HepG2 (cell line): ENCODE measurements around the gene CIB2. TPM values are rescaled to one million over a fixed set of nuclear protein-coding genes. Genes with fewer than 3 reads are reported as not detected.

ENCODE experiments used
- ATAC-seq: fragments of 200-7000 bp; cut with Tn5 transposase; 3 replicates; pipeline ENCODE4 v1.9.1; 2020; ENCODE audit warnings: mild to moderate bottlenecking, moderate library complexity
- BruUV-seq: library from RNA; stranded (reverse); fragments of 400-500 nt; replicated peaks from 2 replicates; lab custom pipeline; 2021; lab: Mats Ljungman, UMichigan
- CTCF ChIA-PET: fragments of 300-600 bp; formaldehyde crosslinking; extraction: SDS; loops from one replicate; lab custom pipeline; 2021; ENCODE audit warnings: low total read pairs, inconsistent platforms, low intra/inter-chr PET ratio; lab: Yijun Ruan, JAX
- POLR2A ChIA-PET: fragments of 350-600 bp; sonication (Branson Sonifier 250); formaldehyde crosslinking; loops from one replicate; lab custom pipeline; 2020; ENCODE audit warnings: antibody characterized with exemption, inconsistent platforms; lab: Yijun Ruan, JAX
- DNase-seq: peaks from one replicate; pipeline ENCODE4 v3.0.0-alpha.2; 2015; ENCODE audit warnings: low spot score
- FAIRE-seq: peaks from 3 replicates; lab custom pipeline; 2011; peaks lifted over from hg19 to GRCh38; lab: Jason Lieb, UNC
- H2AFZ ChIP-seq: one replicate; pipeline ENCODE4 v1.6.1; 2011; ENCODE audit warnings: low read length, inconsistent platforms
- H3K27ac ChIP-seq: fragments of 300-600 bp; 3 replicates; pipeline ENCODE4 v1.8.0; 2011; ENCODE audit warnings: mixed run types, mild to moderate bottlenecking, mixed read lengths, low read length, inconsistent platforms; ENCODE audit not compliant: insufficient read depth; ENCODE audit errors: extremely low read length
- H3K27me3 ChIP-seq, 2 experiments: fragments of 200-600 bp in 1 of 2; 2 replicates in 1 of 2; 3 replicates in 1 of 2; pipeline versions ENCODE4 v1.6.0 to v1.8.0; 2011; ENCODE audit warnings: low read length in 2 of 2, mild to moderate bottlenecking in 2 of 2, moderate library complexity in 2 of 2, inconsistent platforms in 1 of 2; ENCODE audit not compliant: insufficient read depth in 2 of 2, control insufficient read depth in 1 of 2
- H3K36me3 ChIP-seq, 2 experiments: fragments of 200-600 bp in 1 of 2; replicated peaks in 1 of 2; 2 replicates in 1 of 2; 3 replicates in 1 of 2; pipeline versions ENCODE4 v1.5.1 to v1.8.0; 2011; ENCODE audit warnings: low read length in 2 of 2, inconsistent platforms in 1 of 2; ENCODE audit not compliant: insufficient read depth in 2 of 2, control insufficient read depth in 1 of 2
- H3K4me1 ChIP-seq: 2 replicates; pipeline ENCODE4 v1.5.1; 2012; ENCODE audit warnings: low read length, inconsistent platforms; ENCODE audit not compliant: insufficient read depth
- H3K4me2 ChIP-seq: 2 replicates; pipeline ENCODE4 v1.6.0; 2011; ENCODE audit warnings: low read depth, low read length, inconsistent platforms
- H3K4me3 ChIP-seq, 3 experiments: fragments of 200-600 bp in 1 of 3; sonication (generic), shearing (Covaris generic) in 1 of 3; replicated peaks in 1 of 3; 2 replicates each; pipeline ENCODE4 v1.5.1; 2011 to 2016; ENCODE audit warnings: low read length in 3 of 3, inconsistent platforms in 2 of 3, low read depth in 2 of 3, mild to moderate bottlenecking in 2 of 3, control low read depth in 1 of 3, mixed read lengths in 1 of 3; ENCODE audit not compliant: insufficient read depth in 1 of 3
- H3K79me2 ChIP-seq: one replicate; pipeline ENCODE4 v1.6.1; 2011; ENCODE audit warnings: low read length, inconsistent platforms; ENCODE audit not compliant: insufficient read depth
- H3K9ac ChIP-seq: 2 replicates; pipeline ENCODE4 v1.6.0; 2011; ENCODE audit warnings: mild to moderate bottlenecking, low read depth, low read length, inconsistent platforms; ENCODE audit not compliant: insufficient read depth
- H3K9me3 ChIP-seq: 2 replicates; pipeline ENCODE4 v1.5.1; 2012; ENCODE audit warnings: mild to moderate bottlenecking, low read length
- H4K20me1 ChIP-seq: 2 replicates; pipeline ENCODE4 v1.6.0; 2011; ENCODE audit warnings: inconsistent platforms, mild to moderate bottlenecking, low read length, moderate library complexity; ENCODE audit not compliant: insufficient read depth
- CEBPB ChIP-seq: IDR thresholded peaks from 2 replicates; pipeline ENCODE4 v1.6.1; 2011; ENCODE audit warnings: low read depth, low read length, improper control_type of control experiment, borderline replicate concordance
- GLI4 ChIP-seq: sonication (generic); formaldehyde crosslinking; IDR thresholded peaks from 2 replicates; pipeline ENCODE4 v1.5.1; 2020; ENCODE audit warnings: missing genetic modification reagents, mild to moderate bottlenecking, moderate library complexity, borderline replicate concordance
- NONO ChIP-seq, 2 experiments: fragments of 450-650 bp in 1 of 2; sonication (generic) in 1 of 2; formaldehyde crosslinking in 1 of 2; IDR thresholded peaks in 1 of 2; conservative IDR thresholded peaks in 1 of 2; 2 replicates each; pipeline versions ENCODE4 v1.6.1 to v1.8.0; 2017 to 2022; ENCODE audit warnings: mild to moderate bottlenecking in 1 of 2, missing genetic modification reagents in 1 of 2, moderate library complexity in 1 of 2
- ZFP36L2 ChIP-seq: sonication (generic); formaldehyde crosslinking; IDR thresholded peaks from 2 replicates; pipeline ENCODE4 v1.4.0; 2020; ENCODE audit warnings: missing genetic modification reagents
- ZNF660 ChIP-seq: sonication (generic); formaldehyde crosslinking; IDR thresholded peaks from 2 replicates; pipeline ENCODE4 v1.5.1; 2020; ENCODE audit warnings: mild to moderate bottlenecking, low read depth, missing genetic modification reagents, borderline replicate concordance
- ZNF720 ChIP-seq: sonication (generic); formaldehyde crosslinking; IDR thresholded peaks from 2 replicates; pipeline ENCODE4 v1.4.0; 2020; ENCODE audit warnings: missing genetic modification reagents
- WGBS: methylation state at CpG from one replicate; pipeline ENCODE4 v1.1.6; 2017; ENCODE audit warnings: low lambda C conversion rate; 5-methylcytosine and 5-hydroxymethylcytosine counted together
- in situ Hi-C: cut with HindIII; loops from 2 replicates; pipeline ENCODE4 v1.10.0; 2017; ENCODE audit warnings: low pct_unique_long_range_greater_than_20kb; ENCODE audit not compliant: extremely low pct_ligation_motif_present
- intact Hi-C: fragments of 100-400 bp; cut with micrococcal nuclease; formaldehyde crosslinking; loops from one replicate; pipeline ENCODE4 v1.10.0; 2022; ENCODE audit not compliant: unreplicated experiment
- polyA plus RNA-seq, 8 experiments: library from polyadenylated mRNA; depleted of rRNA in 3 of 8; stranded (reverse) in 7 of 8; unstranded in 1 of 8; fragments of >200 nt; fragmentation: Illumina TruSeq in 4 of 8; extraction: Trizol in 4 of 8; gene quantifications; 2 replicates each; pipeline versions ENCODE4 v1.2.1 to v1.2.3, GENCODE V29; 2011 to 2016; ENCODE audit warnings: low read depth in 4 of 8, missing spikeins in 1 of 8, mixed read lengths in 1 of 8; ENCODE audit not compliant: insufficient read depth in 1 of 8
- total RNA-seq, 5 experiments: library from RNA; depleted of rRNA; stranded (reverse); fragments of >200 nt; fragmentation: Illumina TruSeq; extraction: Trizol; gene quantifications; 2 replicates each; pipeline ENCODE4 v1.2.3, GENCODE V29; 2016; ENCODE audit warnings: low read depth in 1 of 5
- TF ChIP-seq, protein P1 (sequence below): sonication (generic); formaldehyde crosslinking; IDR thresholded peaks from 2 replicates; pipeline ENCODE4 v1.5.1; 2020; ENCODE audit warnings: mild to moderate bottlenecking, missing genetic modification reagents, moderate library complexity

Gene CIB2
- total and polyA plus RNA-seq, 2 of the 13 experiments (the other 11 are each of a cell fraction or from before 2014, with no cell fraction given), result 1.4 to 1.5 TPM

DNA sequence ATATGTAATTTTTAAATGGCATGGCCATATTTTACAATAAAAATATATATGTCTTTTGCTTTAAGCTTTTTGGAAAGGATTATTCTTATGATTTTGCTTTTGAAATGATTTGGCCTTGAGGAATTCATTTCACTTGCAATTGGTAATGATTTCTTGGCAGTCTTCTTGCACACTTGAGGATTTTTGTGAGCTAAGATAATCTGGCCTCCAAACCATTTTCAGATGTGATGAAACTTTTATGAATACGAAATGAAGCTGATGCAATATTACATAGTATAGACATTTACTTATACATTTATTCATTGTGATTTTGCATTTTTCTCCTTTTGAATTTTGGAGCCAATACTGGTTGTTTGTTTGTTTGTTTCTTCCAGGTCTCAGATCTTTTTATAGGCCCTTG, 45.3 kb downstream of the CIB2 start:
- Histone ChIP-seq H3K36me3 (no peaks in the 10 kb centered on the region), H2AFZ (no peak overlapping the region), H3K79me2 (no peaks in the 10 kb centered on the region), H3K9ac (no peak overlapping the region), H3K4me3 (no peak overlapping the region), H3K27me3 (no peaks in the 10 kb centered on the region), H3K4me1 (peaks cover 53% of the 10 kb centered on the region), H3K4me2 (no peak overlapping the region), H3K9me3 (no peaks in the 10 kb centered on the region)
- CTCF ChIA-PET, result no interaction called here
- POLR2A ChIA-PET, result no interaction called here
- ATAC-seq (no peak), DNase-seq (no peak), FAIRE-seq (no peak)
- WGBS, result 14% methylated on average over 1 of the region's 1 CpG
- intact Hi-C loops, result no loop called here
- BruUV-seq, result no TSS peak
- TF ChIP-seq NONO (IDR thresholded peaks at IDR 0.05) (no peak), NONO (CRISPR knock-in tag; conservative IDR thresholded peaks at IDR 0.05) (no peak), ZNF660 (no peak), CEBPB (peak; percentile 38; the same call in 1 of the 2 replicates)
- TF ChIP-seq, all 625 proteins: peak for 1
- H3K27ac ChIP-seq, result no peak overlapping the region
- H4K20me1 ChIP-seq, result no peaks in the 10 kb centered on the region
- in situ Hi-C loops, result no loop called here

DNA sequence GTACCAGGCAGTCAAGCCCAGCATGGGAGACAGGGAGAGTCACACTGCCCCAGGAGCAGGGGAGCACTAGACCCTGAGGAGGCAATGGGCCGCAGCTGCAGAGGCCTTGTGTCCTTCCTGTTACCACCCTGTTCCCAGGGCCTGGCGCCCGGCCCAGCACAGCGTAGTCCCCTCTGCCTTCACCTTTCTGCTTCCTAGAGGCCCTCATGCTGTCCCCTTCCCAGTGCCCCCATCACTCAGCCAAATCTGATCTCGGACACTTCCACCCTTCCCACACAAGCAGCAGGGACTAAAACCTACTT, 46.8 kb downstream of the CIB2 start:
- no peaks in the 10 kb centered on the region for H3K79me2 ChIP-seq
- H3K27me3 ChIP-seq, result no peaks in the 10 kb centered on the region; a peak in 1 of 5 replicates
- 43% methylated on average over 4 of the region's 5 CpGs for WGBS
- no peak for DNase-seq
- CTCF ChIA-PET, result no interaction called here
- intact Hi-C loops, result no loop called here
- peak; percentile 19 for ATAC-seq
- TF ChIP-seq ZFP36L2 (CRISPR knock-in tag) (no peak), ZNF720 (CRISPR knock-in tag) (no peak), GLI4 (no peak)
- TF ChIP-seq, protein P1, sequence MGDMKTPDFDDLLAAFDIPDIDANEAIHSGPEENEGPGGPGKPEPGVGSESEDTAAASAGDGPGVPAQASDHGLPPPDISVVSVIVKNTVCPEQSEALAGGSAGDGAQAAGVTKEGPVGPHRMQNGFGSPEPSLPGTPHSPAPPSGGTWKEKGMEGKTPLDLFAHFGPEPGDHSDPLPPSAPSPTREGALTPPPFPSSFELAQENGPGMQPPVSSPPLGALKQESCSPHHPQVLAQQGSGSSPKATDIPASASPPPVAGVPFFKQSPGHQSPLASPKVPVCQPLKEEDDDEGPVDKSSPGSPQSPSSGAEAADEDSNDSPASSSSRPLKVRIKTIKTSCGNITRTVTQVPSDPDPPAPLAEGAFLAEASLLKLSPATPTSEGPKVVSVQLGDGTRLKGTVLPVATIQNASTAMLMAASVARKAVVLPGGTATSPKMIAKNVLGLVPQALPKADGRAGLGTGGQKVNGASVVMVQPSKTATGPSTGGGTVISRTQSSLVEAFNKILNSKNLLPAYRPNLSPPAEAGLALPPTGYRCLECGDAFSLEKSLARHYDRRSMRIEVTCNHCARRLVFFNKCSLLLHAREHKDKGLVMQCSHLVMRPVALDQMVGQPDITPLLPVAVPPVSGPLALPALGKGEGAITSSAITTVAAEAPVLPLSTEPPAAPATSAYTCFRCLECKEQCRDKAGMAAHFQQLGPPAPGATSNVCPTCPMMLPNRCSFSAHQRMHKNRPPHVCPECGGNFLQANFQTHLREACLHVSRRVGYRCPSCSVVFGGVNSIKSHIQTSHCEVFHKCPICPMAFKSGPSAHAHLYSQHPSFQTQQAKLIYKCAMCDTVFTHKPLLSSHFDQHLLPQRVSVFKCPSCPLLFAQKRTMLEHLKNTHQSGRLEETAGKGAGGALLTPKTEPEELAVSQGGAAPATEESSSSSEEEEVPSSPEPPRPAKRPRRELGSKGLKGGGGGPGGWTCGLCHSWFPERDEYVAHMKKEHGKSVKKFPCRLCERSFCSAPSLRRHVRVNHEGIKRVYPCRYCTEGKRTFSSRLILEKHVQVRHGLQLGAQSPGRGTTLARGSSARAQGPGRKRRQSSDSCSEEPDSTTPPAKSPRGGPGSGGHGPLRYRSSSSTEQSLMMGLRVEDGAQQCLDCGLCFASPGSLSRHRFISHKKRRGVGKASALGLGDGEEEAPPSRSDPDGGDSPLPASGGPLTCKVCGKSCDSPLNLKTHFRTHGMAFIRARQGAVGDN (CRISPR knock-in tag), result peak; percentile 29; the same call in 1 of the 2 replicates
- BruUV-seq, result no TSS peak
- POLR2A ChIA-PET, result no interaction called here
- no peak overlapping the region for H2AFZ ChIP-seq
- no peaks in the 10 kb centered on the region for H3K36me3 ChIP-seq
- H4K20me1 ChIP-seq, result no peaks in the 10 kb centered on the region
- peak overlapping the region in 1 of 3 experiments; percentile 44; a peak in 1 of 6 replicates for H3K4me3 ChIP-seq
- H3K4me1 ChIP-seq, result peaks cover 65% of the 10 kb centered on the region
- in situ Hi-C loops, result no loop called here
- no peak overlapping the region for H3K9ac ChIP-seq
- no peak overlapping the region for H3K27ac ChIP-seq
- no peaks in the 10 kb centered on the region for H3K9me3 ChIP-seq
- FAIRE-seq, result no peak
- peak overlapping the region; percentile 63 for H3K4me2 ChIP-seq
